GM19035 (cell line): ENCODE results near the gene ZNF462.
"Not testable (repeated sequence)": the region's sequence is repeated elsewhere in the genome, so short reads cannot be mapped to it uniquely, and the experiment has no call there.

Source experiments
- ATAC-seq: cut with Tn5 transposase; IDR thresholded peaks from one replicate; pipeline ENCODE4 v1.9.1; 2021; ENCODE audit not compliant: unreplicated experiment

The ZNF462 gene

GRCh38 chr9:106886111-106887046 lies 23.4 kb downstream of the ZNF462 start:
- ATAC-seq = no peak

DNA sequence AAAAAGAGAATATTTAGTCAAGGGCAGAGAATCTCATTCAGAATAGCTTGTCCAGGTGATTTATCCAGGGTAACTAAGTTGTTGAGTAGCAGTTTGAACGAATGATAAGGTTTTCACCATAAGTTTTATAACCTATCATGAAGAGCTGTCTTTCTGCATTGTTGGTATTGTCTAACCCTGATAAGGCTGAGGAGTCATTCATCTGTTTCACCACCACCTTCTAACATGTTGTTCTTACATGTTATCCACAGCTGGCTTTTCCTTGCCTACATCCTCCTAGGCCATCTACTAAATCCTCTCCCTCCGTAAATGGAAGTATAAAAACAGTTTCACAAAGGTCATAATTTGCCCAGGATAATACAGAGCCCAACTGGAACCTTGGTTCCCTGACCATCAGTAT lies 24.1 kb downstream of the ZNF462 start:
- ATAC-seq = no peak

DNA sequence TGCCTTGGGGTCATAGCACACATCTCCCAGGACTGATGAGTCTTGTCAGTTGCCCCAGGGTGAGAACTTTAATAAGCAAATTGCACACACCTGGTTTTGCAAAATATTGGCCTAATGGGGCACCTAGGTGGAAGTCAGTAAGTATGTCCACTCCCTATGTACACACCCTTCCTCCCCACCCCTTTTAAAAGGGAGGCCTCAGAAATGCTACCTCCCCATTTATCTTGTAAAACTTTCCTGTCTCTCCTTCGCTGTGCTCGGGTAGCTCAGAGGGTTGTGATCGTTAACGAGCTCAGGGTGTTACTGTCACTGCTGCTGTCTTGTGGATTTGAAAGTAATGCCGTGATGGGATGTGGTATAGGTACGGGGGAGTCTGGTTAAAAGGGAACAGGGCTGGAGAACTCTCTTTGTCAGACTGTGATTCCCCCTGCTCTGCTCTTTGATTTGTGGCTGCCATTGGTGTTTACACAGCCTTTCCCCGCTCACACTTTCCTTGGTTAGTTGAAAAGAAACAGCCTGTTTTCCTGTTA lies 26.2 kb downstream of the ZNF462 start:
- no peak for ATAC-seq

DNA sequence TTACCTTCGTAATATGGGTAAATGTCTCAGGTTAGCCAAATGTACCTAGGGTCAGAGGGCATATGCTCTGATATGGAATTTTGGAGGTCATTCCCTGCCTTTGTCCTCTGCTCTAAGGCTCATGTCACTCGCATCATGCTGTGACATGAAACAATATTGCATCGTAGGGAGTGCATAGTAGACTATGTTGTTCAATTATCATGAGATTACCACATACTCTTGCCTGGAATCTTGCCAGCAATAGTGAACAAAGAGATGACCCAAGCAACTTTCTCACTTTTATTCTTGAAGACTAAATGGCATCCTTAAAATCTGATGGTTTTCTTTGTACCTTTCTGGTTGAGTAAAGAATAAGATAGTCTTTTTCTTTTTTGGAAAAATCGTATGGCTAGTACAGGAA lies 27.6 kb downstream of the ZNF462 start:
- ATAC-seq = no peak

DNA sequence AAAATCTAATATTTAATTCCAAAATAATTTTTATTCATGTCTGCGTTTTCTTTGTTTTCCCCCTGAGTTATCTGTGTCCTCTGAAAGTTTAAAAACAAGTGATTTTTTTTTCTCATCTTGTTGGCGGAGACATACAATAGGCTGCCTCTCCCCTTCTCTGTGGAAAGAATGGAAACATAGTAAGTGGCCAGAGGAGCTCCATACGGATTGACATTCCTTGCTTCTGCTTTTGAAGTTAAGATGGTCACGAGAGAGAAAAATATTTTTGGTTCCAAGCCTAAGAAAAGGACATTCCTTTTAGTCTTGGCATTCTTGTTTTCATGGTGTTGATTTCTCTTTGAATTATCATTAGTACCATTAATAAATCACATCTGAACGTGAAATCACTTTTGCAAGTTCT lies 28.3 kb downstream of the ZNF462 start:
- no peak for ATAC-seq

GRCh38 chr9:106892632-106893031 lies 29.7 kb downstream of the ZNF462 start:
- no peak for ATAC-seq

DNA sequence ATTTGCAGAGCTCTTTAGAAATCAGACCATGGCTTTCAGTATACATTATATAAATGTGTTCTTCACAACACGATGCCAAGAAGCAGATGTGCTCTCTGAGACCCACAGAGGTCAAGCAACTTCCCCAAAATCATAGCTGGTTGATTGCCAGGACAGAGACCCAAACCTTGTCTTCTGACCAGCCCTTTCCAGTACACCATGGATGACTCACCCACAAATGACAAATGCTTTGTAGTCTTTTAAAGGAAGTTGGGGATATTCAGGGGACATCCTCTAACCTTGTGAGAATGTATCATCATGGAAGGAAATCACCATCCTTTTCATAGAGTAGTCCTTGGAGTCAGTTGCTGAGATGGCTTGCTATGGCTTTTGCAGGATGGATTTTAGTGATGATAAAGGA lies 30.1 kb downstream of the ZNF462 start:
- ATAC-seq = no peak

DNA sequence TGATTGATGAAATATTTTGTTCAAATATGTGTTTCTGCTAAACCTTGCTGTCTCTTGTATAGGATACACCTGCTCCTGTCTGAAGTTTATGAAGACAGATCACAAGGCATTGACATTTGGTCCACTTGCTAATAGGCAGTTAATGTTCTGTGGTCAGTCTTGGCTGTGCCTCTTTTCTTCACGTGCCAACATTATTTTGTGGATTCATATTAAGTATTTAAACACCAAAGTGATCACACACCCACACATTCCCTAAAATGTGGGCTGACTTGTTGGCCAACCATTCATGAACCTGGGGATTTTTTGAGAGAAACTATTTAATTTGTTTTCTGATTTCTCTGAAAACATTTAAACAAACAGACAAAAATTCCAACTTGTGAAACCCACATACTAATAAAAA lies 33.7 kb downstream of the ZNF462 start:
- no peak for ATAC-seq

GRCh38 chr9:106897236-106897635 lies 34.3 kb downstream of the ZNF462 start:
- ATAC-seq = no peak

DNA sequence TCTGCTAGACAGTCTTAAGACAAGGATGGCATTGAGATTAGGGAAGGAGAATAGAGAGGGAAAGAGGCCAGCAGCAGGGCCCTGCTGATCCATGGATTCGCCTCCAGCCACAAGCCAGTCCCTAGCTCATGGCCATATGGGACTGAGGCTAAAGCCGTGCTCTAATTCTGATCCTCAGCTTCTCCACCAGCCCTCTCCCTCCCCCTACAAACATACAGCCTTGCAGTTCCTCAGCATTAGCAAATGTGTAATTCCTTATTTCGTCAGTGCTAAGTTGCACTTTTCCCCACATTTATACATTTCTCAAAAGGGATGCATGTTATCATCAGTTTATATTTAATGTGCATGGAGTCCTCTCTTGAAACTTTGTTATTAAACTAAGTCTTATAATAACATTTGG lies 34.8 kb downstream of the ZNF462 start:
- ATAC-seq = no peak

DNA sequence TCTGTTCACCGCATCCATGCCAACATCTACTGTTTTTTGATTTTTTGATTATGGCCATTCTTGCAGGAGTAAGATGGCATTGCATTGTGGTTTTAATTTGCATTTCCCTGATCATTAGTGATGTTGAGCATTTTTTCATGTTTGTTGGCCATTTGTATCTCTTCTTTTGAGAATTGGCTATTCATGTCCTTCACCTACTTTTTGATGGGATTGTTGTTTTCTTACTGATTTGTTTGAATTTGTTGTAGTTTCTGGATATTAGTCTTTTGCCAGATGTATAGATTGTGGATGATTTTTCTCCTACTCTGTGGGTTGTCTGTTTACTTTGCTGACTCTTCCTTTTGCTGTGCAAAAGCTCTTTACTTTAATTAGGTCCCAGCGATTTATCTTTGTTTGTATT lies 37.6 kb downstream of the ZNF462 start:
- not testable (repeated sequence) for ATAC-seq

DNA sequence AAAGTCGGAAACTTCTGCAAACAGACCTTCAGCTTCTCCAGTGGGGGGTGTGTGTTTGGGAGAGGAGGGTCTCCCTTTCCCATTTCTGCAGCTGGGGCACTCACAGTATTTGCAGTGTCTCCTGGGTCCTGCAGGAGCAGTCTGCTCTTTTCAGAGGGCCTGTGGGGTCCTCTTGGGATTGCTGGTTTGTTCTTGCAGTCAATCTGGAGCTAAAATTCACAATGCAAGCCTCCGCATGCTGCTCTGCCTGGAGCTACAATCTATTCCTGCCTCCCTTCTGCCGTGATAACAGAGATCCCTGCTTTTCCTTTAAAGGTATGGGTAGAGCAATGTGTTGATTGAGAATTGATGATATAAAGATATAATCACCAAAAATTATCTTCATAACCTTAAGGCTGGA lies 43.2 kb downstream of the ZNF462 start:
- ATAC-seq = no peak

- ATAC-seq = no peak
Observed at GRCh38 chr9:106911951-106912350, 49.0 kb downstream of the ZNF462 start.

GRCh38 chr9:106913276-106913675 lies 50.3 kb downstream of the ZNF462 start:
- no peak for ATAC-seq

DNA sequence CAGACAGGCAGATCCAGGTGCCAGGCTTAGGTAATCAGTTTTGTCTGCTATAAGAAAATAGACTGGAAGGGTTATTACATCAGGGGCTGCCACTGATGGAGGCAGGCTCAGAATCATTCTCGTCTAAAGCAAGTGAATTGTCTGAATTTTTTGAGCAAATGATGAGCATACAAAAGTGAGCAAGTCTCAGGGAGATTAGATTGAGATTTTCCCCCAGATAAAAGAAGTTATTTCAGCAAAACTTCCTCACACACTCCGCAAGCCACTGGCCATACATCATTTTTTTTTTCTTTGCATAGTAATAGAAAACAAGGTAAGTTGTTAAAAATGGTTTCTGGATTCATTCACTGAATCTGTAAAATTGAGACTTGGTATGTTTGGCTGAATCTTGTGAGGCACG lies 52.9 kb downstream of the ZNF462 start:
- ATAC-seq = no peak

DNA sequence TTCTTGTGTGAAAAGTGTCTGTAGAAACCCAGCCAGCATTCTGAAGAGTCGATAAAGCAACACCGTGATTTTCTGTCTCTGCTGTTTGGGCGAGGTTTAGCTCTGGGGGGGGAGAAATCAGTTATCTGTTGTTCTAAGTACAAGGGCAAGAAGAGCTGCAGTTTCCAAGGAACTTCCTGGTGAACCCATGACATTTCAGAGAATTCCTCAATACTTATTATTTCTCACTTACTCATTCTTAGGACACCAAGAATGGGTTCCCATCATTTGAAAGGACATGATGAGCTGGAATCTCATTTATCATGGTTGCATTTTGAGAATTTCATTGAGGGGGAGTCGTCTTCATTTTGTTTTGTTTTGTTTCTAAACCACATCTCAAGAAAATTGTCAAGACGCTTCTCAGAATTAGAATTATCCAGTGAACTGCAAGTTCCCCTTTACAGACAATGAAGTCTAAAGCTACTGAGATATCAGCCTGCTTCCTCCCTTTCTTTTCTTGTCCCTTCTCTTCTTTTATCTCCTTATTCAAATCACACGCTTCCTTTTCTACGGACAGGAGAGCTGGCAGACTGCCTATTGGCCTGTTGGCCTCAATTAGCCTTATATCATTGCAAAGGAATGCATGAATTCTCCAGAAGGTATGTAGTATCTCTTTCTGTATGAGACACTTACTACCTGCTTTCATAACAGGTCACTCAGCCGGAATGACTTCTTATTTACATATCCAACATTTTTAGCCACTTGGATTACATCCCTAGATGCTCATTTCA lies 53.7 kb downstream of the ZNF462 start:
- ATAC-seq = no peak

DNA sequence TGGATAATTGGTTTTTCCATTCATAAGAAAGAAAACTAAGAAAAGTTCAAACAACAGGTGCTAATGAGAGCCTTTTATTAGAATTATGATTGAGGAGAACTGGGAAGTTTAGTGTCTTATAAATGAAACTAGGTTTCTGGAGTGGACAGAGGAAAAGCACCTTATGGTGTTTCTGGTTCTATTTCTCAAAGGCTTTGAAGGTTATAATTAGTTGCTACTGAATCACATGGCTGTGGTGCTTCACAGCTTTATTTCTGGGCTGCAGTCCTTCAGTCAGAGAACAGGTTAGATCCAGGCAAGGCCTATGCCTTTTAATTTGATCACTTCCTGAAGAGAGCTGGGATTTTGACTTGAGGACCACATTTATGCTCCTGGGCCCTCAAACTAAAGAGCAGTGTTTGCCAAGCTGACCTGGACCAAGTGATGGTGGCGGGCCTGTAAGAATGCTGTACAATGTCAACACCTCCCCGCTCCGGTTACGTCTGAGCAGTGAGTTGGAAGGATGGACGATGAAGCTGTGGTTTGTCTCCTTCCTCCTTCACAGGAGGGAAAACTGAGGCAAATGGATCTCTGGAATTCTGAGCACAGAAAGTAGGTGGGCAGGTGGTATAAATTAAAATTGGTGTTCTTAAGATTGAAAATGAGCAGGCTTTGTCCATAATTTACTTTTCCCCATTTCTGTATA lies 56.0 kb downstream of the ZNF462 start:
- ATAC-seq = no peak

GRCh38 chr9:106920091-106920490 lies 57.1 kb downstream of the ZNF462 start:
- no peak for ATAC-seq

GRCh38 chr9:106920701-106921283 lies 57.8 kb downstream of the ZNF462 start:
- ATAC-seq = no peak

DNA sequence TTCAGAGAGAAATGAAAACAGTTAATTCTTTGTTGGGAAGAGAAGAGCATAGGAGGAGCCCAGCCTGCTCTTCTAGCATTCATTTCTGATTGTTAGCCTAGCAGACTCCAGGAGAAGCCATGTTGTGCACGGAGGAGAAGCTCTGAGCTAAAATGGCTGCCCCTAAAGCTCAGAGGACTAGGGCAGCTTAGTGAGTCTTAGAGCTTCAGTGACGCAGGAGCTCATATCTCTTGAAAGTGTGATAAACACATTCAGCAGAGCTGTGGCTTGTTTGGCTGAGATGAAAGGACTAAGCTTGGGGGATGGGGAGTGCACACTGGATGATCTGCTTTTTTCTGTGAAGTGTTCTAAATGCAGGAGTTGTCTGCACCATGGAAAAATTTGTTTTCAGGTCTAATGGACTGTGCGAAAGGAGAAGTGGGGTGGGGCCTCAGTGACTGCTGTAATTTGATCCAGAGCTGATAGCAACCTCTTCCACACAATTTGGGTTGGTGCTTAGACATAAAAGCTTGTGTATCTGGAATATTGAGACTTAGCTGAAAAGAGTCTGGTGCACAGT lies 58.5 kb downstream of the ZNF462 start:
- ATAC-seq = no peak

GRCh38 chr9:106922026-106922425 lies 59.1 kb downstream of the ZNF462 start:
- no peak for ATAC-seq
